Spleen (tissue), 7 donors: ENCODE results near the gene CNBD2.
"Not testable (repeated sequence)": the region's sequence is repeated elsewhere in the genome, so short reads cannot be mapped to it uniquely, and the experiment has no call there.

Experiments
- CTCF ChIP-seq, 11 experiments: fragments of 200-600 bp in 7 of 11; fragments of 450-650 bp in 4 of 11; sonication (generic) in 4 of 11; IDR thresholded peaks in 8 of 11; conservative IDR thresholded peaks in 3 of 11; 1 replicate in 7 of 11; 2 replicates in 4 of 11; pipeline versions ENCODE4 v1.4.0 to v1.8.0; 2016 to 2021; ENCODE audit warnings: antibody characterized with exemption in 11 of 11, inconsistent platforms in 4 of 11, mild to moderate bottlenecking in 1 of 11
- POLR2A ChIP-seq, 3 donors: fragments of 450-650 bp; IDR thresholded peaks; one replicate each; pipeline ENCODE4 v1.5.1; 2017; ENCODE audit warnings: antibody characterized with exemption in 3 of 3, mild to moderate bottlenecking in 1 of 3
- POLR2AphosphoS5 ChIP-seq, 3 donors: sonication (generic); formaldehyde crosslinking; IDR thresholded peaks; one replicate each; pipeline ENCODE4 v1.5.1; 2017; ENCODE audit warnings: antibody characterized with exemption in 3 of 3
- donor health status: DM: no; HTN: no; CAD: no; lungs with moderate emphysema.
- donor health status: DM: no; HTN: no; CAD: no.
- donor health status: DM: no; HTN: no; CAD: no.

DNA sequence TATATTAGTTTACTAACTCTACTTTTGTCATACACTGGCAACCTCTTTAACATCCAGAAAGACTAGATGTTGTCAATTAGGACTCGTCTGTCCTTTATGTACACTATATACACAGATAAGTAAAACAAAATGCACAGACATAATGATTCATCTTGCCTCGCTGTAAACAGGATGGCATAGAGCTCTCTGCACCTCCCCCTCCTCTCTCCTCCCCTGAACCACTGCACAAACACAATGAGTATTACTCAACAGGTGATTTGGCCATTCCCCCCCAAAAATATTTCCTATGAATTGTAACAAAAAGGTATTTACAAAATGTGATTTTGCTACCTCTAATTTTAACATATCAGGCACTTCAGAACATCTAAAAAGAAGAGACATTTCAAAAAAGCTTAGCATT is 81.0 kb downstream of the CNBD2 start:
- not testable (repeated sequence) for TF ChIP-seq CTCF (IDR thresholded peaks at IDR 0.05 in 8 of 11, conservative IDR thresholded peaks at IDR 0.05 in 3 of 11); POLR2A (IDR thresholded peaks at IDR 0.05); POLR2AphosphoS5 (IDR thresholded peaks at IDR 0.05)
